Dermis microvascular lymphatic vessel endothelial cell (primary cell): Measurements from ENCODE around the gene FCHO2. TPM values are rescaled to one million over a fixed set of nuclear protein-coding genes. Genes with fewer than 3 reads are reported as not detected.
A peak's percentile ranks its signal among the peaks of the same experiment; 100 is the strongest.
"Not testable (repeated sequence)": the region's sequence is repeated elsewhere in the genome, so short reads cannot be mapped to it uniquely, and the experiment has no call there.

ENCODE experiments used
- DNase-seq, 2 donors: peaks; one replicate each; pipeline versions ENCODE4 v3.0.0 to v3.0.0-alpha.2; 2010; ENCODE audit warnings: low read depth in 2 of 2
- total RNA-seq: library from RNA; depleted of rRNA; stranded (reverse); fragments of >200 nt; gene quantifications from 2 replicates; pipeline ENCODE4 v1.2.1, GENCODE V29; 2014

FCHO2 gene
- total RNA-seq, 1 donor from 2014 or later: 27.3 TPM

GRCh38 chr5:72956324-72957140 lies 691 bp downstream of the FCHO2 start:
- peak; percentile 40 to 66 for DNase-seq

- no peak for DNase-seq
Measured at GRCh38 chr5:72957337-72957736, 1.5 kb downstream of the FCHO2 start.

GRCh38 chr5:72959257-72959656 lies 3.4 kb downstream of the FCHO2 start:
- DNase-seq: no peak

GRCh38 chr5:72974481-72974880 lies 18.6 kb downstream of the FCHO2 start:
- DNase-seq: not testable (repeated sequence)

- DNase-seq: peak in 1 of 2 donors; percentile 4
Measured at GRCh38 chr5:72976810-72977209, 21.0 kb downstream of the FCHO2 start.

GRCh38 chr5:72985719-72986118 lies 29.9 kb downstream of the FCHO2 start:
- DNase-seq: no peak

- peak; percentile 5 to 49 for DNase-seq
Measured at GRCh38 chr5:72988769-72989168, 32.9 kb downstream of the FCHO2 start.

- DNase-seq: no peak
Measured at GRCh38 chr5:72991394-72991793, 35.6 kb downstream of the FCHO2 start.

GRCh38 chr5:72994578-72994977 lies 38.7 kb downstream of the FCHO2 start:
- no peak for DNase-seq

GRCh38 chr5:72996632-72997031 lies 40.8 kb downstream of the FCHO2 start:
- DNase-seq: no peak

GRCh38 chr5:72999916-73000315 lies 44.1 kb downstream of the FCHO2 start:
- DNase-seq: no peak

GRCh38 chr5:73005886-73006285 lies 50.0 kb downstream of the FCHO2 start:
- DNase-seq: no peak

GRCh38 chr5:73007051-73007450 lies 51.2 kb downstream of the FCHO2 start:
- DNase-seq: no peak

GRCh38 chr5:73008831-73009230 lies 53.0 kb downstream of the FCHO2 start:
- DNase-seq: no peak

GRCh38 chr5:73011612-73012011 lies 55.8 kb downstream of the FCHO2 start:
- DNase-seq: not testable (repeated sequence)

GRCh38 chr5:73018892-73019291 lies 63.1 kb downstream of the FCHO2 start:
- DNase-seq: no peak

- DNase-seq: no peak
Measured at GRCh38 chr5:73019766-73020165, 63.9 kb downstream of the FCHO2 start.

GRCh38 chr5:73022471-73023169 lies 66.8 kb downstream of the FCHO2 start:
- no peak for DNase-seq

GRCh38 chr5:73024946-73025544 lies 69.2 kb downstream of the FCHO2 start:
- DNase-seq: peak in 1 of 2 donors; percentile 44

GRCh38 chr5:73027361-73027760 lies 71.5 kb downstream of the FCHO2 start:
- no peak for DNase-seq

GRCh38 chr5:73027816-73028215 lies 72.0 kb downstream of the FCHO2 start:
- no peak for DNase-seq

- no peak for DNase-seq
Measured at GRCh38 chr5:73028991-73029595, 73.3 kb downstream of the FCHO2 start.
